ENCODE results near the gene ANGPT4. TPM values are rescaled to one million over a fixed set of nuclear protein-coding genes. Genes with fewer than 3 reads are reported as not detected.

ANGPT4 gene
- total RNA-seq, 2 donors from 2014 or later: under 0.01 to 0.66 TPM

GRCh38 chr20:924639-925038 is 8.5 kb upstream of the ANGPT4 start:
- Histone ChIP-seq H3K9me3 (no peaks in the 10 kb centered on the region), H3K4me3 (no peak overlapping the region), H3K27me3 (no peaks in the 10 kb centered on the region), H3K36me3 (replicated peaks in 1 of 2; ENCODE audit: insufficient read depth in 1 of 2, low read depth in 2 of 2) (no peaks in the 10 kb centered on the region), H3K27ac (no peak overlapping the region), H3K4me1 (no peaks in the 10 kb centered on the region)
- no peak for DNase-seq
- intact Hi-C loops (cut with DNase I): no loop called here
- TF ChIP-seq POLR2A (IDR thresholded peaks at IDR 0.05) (no peak), CTCF (IDR thresholded peaks at IDR 0.05) (no peak)
- no peak for ATAC-seq

- Histone ChIP-seq H3K27me3 (no peaks in the 10 kb centered on the region), H3K9me3 (no peaks in the 10 kb centered on the region), H3K4me1 (no peaks in the 10 kb centered on the region), H3K27ac (no peak overlapping the region), H3K36me3 (replicated peaks in 1 of 2; ENCODE audit: insufficient read depth in 1 of 2, low read depth in 2 of 2) (no peaks in the 10 kb centered on the region), H3K4me3 (no peak overlapping the region)
- ATAC-seq: no peak
- intact Hi-C loops (cut with DNase I): no loop called here
- 45 to 68% methylated on average over 4 of the region's 4 CpGs for WGBS, 2 donors
- DNase-seq: no peak
- TF ChIP-seq CTCF (IDR thresholded peaks at IDR 0.05) (no peak), POLR2A (IDR thresholded peaks at IDR 0.05) (no peak)
Observed at GRCh38 chr20:922781-923180, 6.6 kb upstream of the ANGPT4 start.

GRCh38 chr20:921068-921467 is 4.9 kb upstream of the ANGPT4 start:
- ATAC-seq: no peak
- H3K27ac ChIP-seq: no peak overlapping the region
- intact Hi-C loops (cut with DNase I): no loop called here
- DNase-seq: no peak
- H3K9me3 ChIP-seq: no peaks in the 10 kb centered on the region
- 71 to 79% methylated on average over 2 to 4 of the region's 5 CpGs for WGBS, 2 donors
- H3K4me1 ChIP-seq: no peaks in the 10 kb centered on the region
- TF ChIP-seq CTCF (IDR thresholded peaks at IDR 0.05): no peak
- no peak for TF ChIP-seq POLR2A (IDR thresholded peaks at IDR 0.05)
- H3K36me3 ChIP-seq (replicated peaks in 1 of 2; ENCODE audit: insufficient read depth in 1 of 2, low read depth in 2 of 2): no peaks in the 10 kb centered on the region
- no peak overlapping the region for H3K4me3 ChIP-seq
- no peaks in the 10 kb centered on the region for H3K27me3 ChIP-seq

GRCh38 chr20:920311-920710 is 4.2 kb upstream of the ANGPT4 start:
- intact Hi-C loops (cut with DNase I): no loop called here
- 80 to 83% methylated on average over 4 of the region's 4 CpGs for WGBS, 2 donors
- Histone ChIP-seq H3K36me3 (replicated peaks in 1 of 2; ENCODE audit: insufficient read depth in 1 of 2, low read depth in 2 of 2) (no peaks in the 10 kb centered on the region), H3K4me1 (no peaks in the 10 kb centered on the region), H3K4me3 (no peak overlapping the region), H3K27ac (no peak overlapping the region), H3K9me3 (no peaks in the 10 kb centered on the region), H3K27me3 (no peaks in the 10 kb centered on the region)
- ATAC-seq (no peak), DNase-seq (no peak)
- TF ChIP-seq POLR2A (IDR thresholded peaks at IDR 0.05): no peak
- no peak for TF ChIP-seq CTCF (IDR thresholded peaks at IDR 0.05)

- DNase-seq (no peak), ATAC-seq (no peak)
- 56 to 73% methylated on average over 5 of the region's 5 CpGs for WGBS, 2 donors
- no peaks in the 10 kb centered on the region for H3K4me1 ChIP-seq
- intact Hi-C loops (cut with DNase I): no loop called here
- H3K27me3 ChIP-seq: no peaks in the 10 kb centered on the region
- TF ChIP-seq POLR2A (IDR thresholded peaks at IDR 0.05) (no peak), CTCF (IDR thresholded peaks at IDR 0.05) (no peak)
- no peak overlapping the region for H3K4me3 ChIP-seq
- no peaks in the 10 kb centered on the region for H3K9me3 ChIP-seq
- H3K27ac ChIP-seq: no peak overlapping the region
- no peaks in the 10 kb centered on the region for H3K36me3 ChIP-seq (replicated peaks in 1 of 2; ENCODE audit: insufficient read depth in 1 of 2, low read depth in 2 of 2)
Observed at GRCh38 chr20:919491-919916, 3.4 kb upstream of the ANGPT4 start.

Data from body of pancreas (tissue), 4 donors.